A549 (cell line): ENCODE measurements around the gene TUT4. TPM values are rescaled to one million over a fixed set of nuclear protein-coding genes. Genes with fewer than 3 reads are reported as not detected.

ENCODE experiments used
- ATAC-seq, 2 experiments: fragments of 200-7000 bp in 1 of 2; fragments of >200 bp in 1 of 2; cut with Nextera tagmentation in 1 of 2; cut with Tn5 transposase in 1 of 2; 3 replicates each; pipeline versions ENCODE4 v1.8.0 to v1.9.1; 2018 to 2020; ENCODE audit warnings: mild to moderate bottlenecking in 1 of 2, moderate library complexity in 1 of 2
- CTCF ChIA-PET: fragments of 300-600 bp; sonication (Branson Sonifier 250); formaldehyde crosslinking; extraction: SDS; loops from one replicate; lab custom pipeline; 2021; ENCODE audit warnings: antibody characterized with exemption, inconsistent platforms; lab: Yijun Ruan, JAX
- POLR2A ChIA-PET: fragments of 350-600 bp; formaldehyde crosslinking; extraction: SDS; loops from one replicate; lab custom pipeline; 2021; ENCODE audit warnings: antibody characterized with exemption, inconsistent platforms; lab: Yijun Ruan, JAX
- DNase-seq, 2 experiments: peaks; one replicate each; pipeline versions ENCODE4 v3.0.0 to v3.0.0-alpha.2; 2011 to 2016; ENCODE audit warnings: low read depth in 1 of 2, low spot score in 1 of 2
- FAIRE-seq: peaks from 2 replicates; lab custom pipeline; 2011; peaks lifted over from hg19 to GRCh38; lab: Jason Lieb, UNC
- H3K27ac ChIP-seq, 2 experiments: fragments of >200 bp; sonication (Bioruptor Twin); formaldehyde crosslinking; 3 replicates each; pipeline ENCODE4 v1.5.1; 2016 to 2017
- H3K4me1 ChIP-seq: fragments of >200 bp; sonication (Bioruptor Twin); formaldehyde crosslinking; 3 replicates; pipeline ENCODE4 v1.6.1; 2016
- H3K4me2 ChIP-seq: fragments of >200 bp; sonication (Bioruptor Twin); formaldehyde crosslinking; 3 replicates; pipeline ENCODE4 v1.6.1; 2016
- H3K4me3 ChIP-seq: fragments of >200 bp; sonication (Bioruptor Twin); formaldehyde crosslinking; 3 replicates; pipeline ENCODE4 v1.5.1; 2016
- H3K9me3 ChIP-seq: fragments of >200 bp; sonication (Bioruptor Twin); formaldehyde crosslinking; 3 replicates; pipeline ENCODE4 v1.6.1; 2016
- CBX2 ChIP-seq: fragments of 200-600 bp; sonication (generic); IDR thresholded peaks from 2 replicates; pipeline ENCODE4 v1.6.1; 2016; ENCODE audit warnings: low read depth, mild to moderate bottlenecking, borderline replicate concordance
- EHF ChIP-seq: fragments of 250-450 bp; sonication (Bioruptor Pico); IDR thresholded peaks from 2 replicates; pipeline ENCODE4 v1.5.0; 2020; ENCODE audit warnings: mild to moderate bottlenecking
- EHMT2 ChIP-seq: fragments of 200-600 bp; sonication (generic); IDR thresholded peaks from 2 replicates; pipeline ENCODE4 v1.6.1; 2016; ENCODE audit warnings: antibody characterized with exemption, low read depth, mild to moderate bottlenecking, moderate library complexity
- ELK1 ChIP-seq: fragments of 150-350 bp; IDR thresholded peaks from 2 replicates; pipeline ENCODE4 v1.6.1; 2014; ENCODE audit warnings: low read depth, mild to moderate bottlenecking, low read length
- FOSB ChIP-seq: fragments of 250-450 bp; sonication (Bioruptor Pico); IDR thresholded peaks from 2 replicates; pipeline ENCODE4 v1.5.0; 2020; ENCODE audit warnings: mild to moderate bottlenecking, moderate library complexity
- FOSL2 ChIP-seq, 2 experiments: fragments of 450-650 bp in 1 of 2; fragments of >200 bp in 1 of 2; sonication (Bioruptor Twin) in 1 of 2; formaldehyde crosslinking; IDR thresholded peaks; 2 replicates each; pipeline versions ENCODE4 v1.5.0 to v1.6.1; 2016 to 2020; ENCODE audit warnings: mild to moderate bottlenecking in 1 of 2, moderate library complexity in 1 of 2
- HDAC2 ChIP-seq: fragments of 200-600 bp; sonication (generic); IDR thresholded peaks from 2 replicates; pipeline ENCODE4 v1.6.1; 2016
- HES2 ChIP-seq: fragments of >200 bp; sonication (Bioruptor Twin); formaldehyde crosslinking; IDR thresholded peaks from 2 replicates; pipeline ENCODE4 v1.6.1; 2016
- HEYL ChIP-seq: fragments of 250-450 bp; sonication (Bioruptor Pico); IDR thresholded peaks from 2 replicates; pipeline ENCODE4 v1.8.0; 2021; ENCODE audit warnings: mild to moderate bottlenecking, moderate library complexity
- HMGXB4 ChIP-seq: fragments of 250-450 bp; sonication (Bioruptor Pico); IDR thresholded peaks from 2 replicates; pipeline ENCODE4 v1.5.0; 2021; ENCODE audit warnings: mild to moderate bottlenecking, moderate library complexity, borderline replicate concordance
- JUN ChIP-seq, 2 experiments: fragments of >200 bp; sonication (Bioruptor Twin); formaldehyde crosslinking; IDR thresholded peaks; 2 replicates in 1 of 2; 3 replicates in 1 of 2; pipeline ENCODE4 v1.6.1; 2016 to 2017
- KDM5A ChIP-seq: fragments of 200-600 bp; sonication (generic); IDR thresholded peaks from 2 replicates; pipeline ENCODE4 v1.6.1; 2016; ENCODE audit warnings: antibody characterized with exemption, mild to moderate bottlenecking
- PBX3 ChIP-seq: IDR thresholded peaks from 2 replicates; pipeline ENCODE4 v1.6.1; 2012
- PHF8 ChIP-seq: fragments of 200-600 bp; sonication (generic); IDR thresholded peaks from 2 replicates; pipeline ENCODE4 v1.6.1; 2016; ENCODE audit warnings: low read depth, mild to moderate bottlenecking, antibody characterized with exemption, moderate library complexity, borderline replicate concordance
- RAD21 ChIP-seq, 2 experiments: fragments of >200 bp in 1 of 2; sonication (Bioruptor Twin) in 1 of 2; formaldehyde crosslinking in 1 of 2; IDR thresholded peaks in 1 of 2; conservative IDR thresholded peaks in 1 of 2; 2 replicates in 1 of 2; 3 replicates in 1 of 2; pipeline ENCODE4 v1.6.1; 2012 to 2018; ENCODE audit warnings: inconsistent platforms in 1 of 2
- RCOR1 ChIP-seq: fragments of 150-350 bp; IDR thresholded peaks from 2 replicates; pipeline ENCODE4 v1.6.1; 2014; ENCODE audit warnings: antibody characterized with exemption, low read length, low read depth
- TFCP2L1 ChIP-seq: fragments of 250-450 bp; sonication (Bioruptor Pico); IDR thresholded peaks from 2 replicates; pipeline ENCODE4 v1.5.0; 2021; ENCODE audit warnings: mild to moderate bottlenecking
- ZC3H11A ChIP-seq: fragments of 450-650 bp; IDR thresholded peaks from 2 replicates; pipeline ENCODE4 v1.6.1; 2014; ENCODE audit warnings: antibody characterized with exemption, mild to moderate bottlenecking
- WGBS: methylation state at CpG from one replicate; pipeline ENCODE4 v1.1.6; 2017; ENCODE audit errors: missing lambda C conversion rate; 5-methylcytosine and 5-hydroxymethylcytosine counted together
- polyA plus RNA-seq, 4 experiments: library from polyadenylated mRNA; depleted of rRNA in 3 of 4; stranded (reverse); fragments of >200 nt; fragmentation: RNase III in 1 of 4; extraction: RNeasy Plus Mini Kit Qiagen cat#74134 plus additional on column Dnase treatment in 1 of 4; gene quantifications; 2 replicates in 3 of 4; 3 replicates in 1 of 4; pipeline ENCODE4 v1.2.3, GENCODE V29; 2011 to 2017

Gene TUT4
- polyA plus RNA-seq, 2 of the 4 experiments (the other 2 are of a cell fraction) = 25.3 to 34.1 TPM

- H3K27ac ChIP-seq = no peak overlapping the region
- DNase-seq = peak in 1 of 2 experiments; percentile 14
- no peak for TF ChIP-seq HES2
- POLR2A ChIA-PET = no interaction called here
- CTCF ChIA-PET = interaction anchor here (0.7 kb wide), 1 partner anchor 145 kb away, joined by 3 read pairs; no protein-coding TSS in a partner anchor
- no peaks in the 10 kb centered on the region for H3K4me1 ChIP-seq
- WGBS = 93% methylated on average over 5 of the region's 5 CpGs
- FAIRE-seq = no peak
- no peak overlapping the region for H3K4me2 ChIP-seq
- ATAC-seq = no peak
- no peak overlapping the region for H3K4me3 ChIP-seq
- H3K9me3 ChIP-seq = peaks cover 34% of the 10 kb centered on the region
Observed at GRCh38 chr1:52542085-52542688, 10.7 kb downstream of the TUT4 start.

- peaks cover 3% of the 10 kb centered on the region; the same call in 1 of the 3 replicates for H3K9me3 ChIP-seq
- ChIA-PET CTCF (interaction anchor here (0.5 kb wide), 1 partner anchor 1288 kb away, joined by 6 read pairs; no protein-coding TSS in a partner anchor), POLR2A (no interaction called here)
- TF ChIP-seq HEYL (CRISPR knock-in tag) = no peak
- TF ChIP-seq FOSL2 (IDR thresholded peaks at IDR 0.05) = no peak
- no peak for TF ChIP-seq FOSL2 (CRISPR knock-in tag; IDR thresholded peaks at IDR 0.05)
- TF ChIP-seq RCOR1 = no peak
- no peak for TF ChIP-seq JUN (IDR thresholded peaks at IDR 0.05)
- TF ChIP-seq EHF (CRISPR knock-in tag) = no peak
- no peak for TF ChIP-seq FOSB
- TF ChIP-seq TFCP2L1 (CRISPR knock-in tag) = no peak
- no peak for TF ChIP-seq EHMT2
- TF ChIP-seq PHF8 = no peak
- no peak for TF ChIP-seq HDAC2
- no peak overlapping the region for H3K27ac ChIP-seq
- no peak for ATAC-seq
- no peak for FAIRE-seq
- WGBS = 91% methylated on average over 2 of the region's 2 CpGs
- no peak overlapping the region for H3K4me3 ChIP-seq
- DNase-seq = no peak
- H3K4me2 ChIP-seq = no peak overlapping the region
- no peaks in the 10 kb centered on the region for H3K4me1 ChIP-seq
Observed at GRCh38 chr1:52534928-52535764, 17.7 kb downstream of the TUT4 start.

GRCh38 chr1:52533713-52534112, 19.2 kb downstream of the TUT4 start:
- FAIRE-seq (no peak), DNase-seq (no peak)
- POLR2A ChIA-PET = no interaction called here

More at GRCh38 chr1:52533713-52534112, 19.2 kb downstream of the TUT4 start:
- H3K4me3 ChIP-seq = no peak overlapping the region
- 86% methylated on average over 9 of the region's 9 CpGs for WGBS
- no peak for ATAC-seq
- no peak overlapping the region for H3K27ac ChIP-seq
- TF ChIP-seq PBX3 = no peak
- TF ChIP-seq KDM5A = no peak
- no peak for TF ChIP-seq CBX2
- no peak for TF ChIP-seq RAD21 (conservative IDR thresholded peaks at IDR 0.05 in 1 of 2, IDR thresholded peaks at IDR 0.05 in 1 of 2)
- TF ChIP-seq HMGXB4 (CRISPR knock-in tag) = no peak
- no peak for TF ChIP-seq PHF8
- TF ChIP-seq ZC3H11A = no peak
- TF ChIP-seq EHF (CRISPR knock-in tag) = no peak
- no peak for TF ChIP-seq ELK1
- TF ChIP-seq FOSL2 (IDR thresholded peaks at IDR 0.05) = no peak
- no peak for TF ChIP-seq FOSL2 (CRISPR knock-in tag; IDR thresholded peaks at IDR 0.05)
- no peak for TF ChIP-seq EHMT2
- no peak for TF ChIP-seq HDAC2
- H3K4me1 ChIP-seq = no peaks in the 10 kb centered on the region
- H3K9me3 ChIP-seq = peaks cover 3% of the 10 kb centered on the region; the same call in 1 of the 3 replicates
- CTCF ChIA-PET = interaction anchor here (0.9 kb wide), 1 partner anchor 33 kb away, joined by 3 read pairs; no protein-coding TSS in a partner anchor
- H3K4me2 ChIP-seq = no peak overlapping the region
